ENCODE results near the gene LIN37.

Gene LIN37

DNA sequence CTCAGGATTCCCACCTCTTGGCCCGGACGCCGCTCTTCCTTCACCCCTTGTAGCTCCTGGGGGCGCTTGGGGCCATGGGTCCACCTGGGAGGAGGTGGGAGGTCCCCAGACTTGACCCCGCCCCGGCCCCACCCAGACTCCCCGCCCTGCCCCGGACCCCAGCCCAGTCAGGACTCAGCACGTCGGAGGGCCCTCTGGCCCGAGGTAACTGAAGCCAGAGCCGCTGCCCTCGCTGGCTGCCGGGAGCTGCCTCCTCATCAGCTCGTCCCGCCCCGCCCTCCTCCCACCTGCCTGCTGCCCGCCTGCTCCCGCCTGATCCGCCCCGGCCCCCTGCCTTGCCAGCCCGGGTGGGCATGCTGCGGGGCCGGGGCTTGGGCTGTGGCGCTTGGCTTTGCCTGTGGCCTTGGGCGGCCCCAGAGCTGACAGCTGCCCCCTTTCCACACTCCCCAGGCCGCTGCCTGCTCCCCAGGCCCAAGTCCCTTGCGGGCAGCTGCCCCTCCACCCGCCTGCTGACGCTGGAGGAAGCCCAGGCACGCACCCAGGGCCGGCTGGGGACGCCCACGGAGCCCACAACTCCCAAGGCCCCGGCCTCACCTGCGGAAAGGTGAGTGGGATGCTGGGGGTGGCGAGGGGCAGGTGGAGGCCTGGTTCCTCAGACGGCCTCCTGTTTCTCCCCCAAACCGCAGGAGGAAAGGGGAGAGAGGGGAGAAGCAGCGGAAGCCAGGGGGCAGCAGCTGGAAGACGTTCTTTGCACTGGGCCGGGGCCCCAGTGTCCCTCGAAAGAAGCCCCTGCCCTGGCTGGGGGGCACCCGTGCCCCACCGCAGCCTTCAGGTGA is 36.3 kb downstream of the LIN37 start:
- TF ChIP-seq SIN3A (IDR thresholded peaks at IDR 0.05; ENCODE audit: borderline replicate concordance, insufficient read depth, low read length) (no peak), FOXP2 (optimal IDR thresholded peaks at IDR 0.05; ENCODE audit: borderline replicate concordance, extremely low read depth, extremely low read length, insufficient read depth) (no peak), POLR2AphosphoS5 (IDR thresholded peaks at IDR 0.05; ENCODE audit: low read depth, low read length) (no peak), TAF1 (IDR thresholded peaks at IDR 0.05; ENCODE audit: borderline replicate concordance, insufficient read depth, low read length) (no peak)
- TF ChIP-seq, protein P1, sequence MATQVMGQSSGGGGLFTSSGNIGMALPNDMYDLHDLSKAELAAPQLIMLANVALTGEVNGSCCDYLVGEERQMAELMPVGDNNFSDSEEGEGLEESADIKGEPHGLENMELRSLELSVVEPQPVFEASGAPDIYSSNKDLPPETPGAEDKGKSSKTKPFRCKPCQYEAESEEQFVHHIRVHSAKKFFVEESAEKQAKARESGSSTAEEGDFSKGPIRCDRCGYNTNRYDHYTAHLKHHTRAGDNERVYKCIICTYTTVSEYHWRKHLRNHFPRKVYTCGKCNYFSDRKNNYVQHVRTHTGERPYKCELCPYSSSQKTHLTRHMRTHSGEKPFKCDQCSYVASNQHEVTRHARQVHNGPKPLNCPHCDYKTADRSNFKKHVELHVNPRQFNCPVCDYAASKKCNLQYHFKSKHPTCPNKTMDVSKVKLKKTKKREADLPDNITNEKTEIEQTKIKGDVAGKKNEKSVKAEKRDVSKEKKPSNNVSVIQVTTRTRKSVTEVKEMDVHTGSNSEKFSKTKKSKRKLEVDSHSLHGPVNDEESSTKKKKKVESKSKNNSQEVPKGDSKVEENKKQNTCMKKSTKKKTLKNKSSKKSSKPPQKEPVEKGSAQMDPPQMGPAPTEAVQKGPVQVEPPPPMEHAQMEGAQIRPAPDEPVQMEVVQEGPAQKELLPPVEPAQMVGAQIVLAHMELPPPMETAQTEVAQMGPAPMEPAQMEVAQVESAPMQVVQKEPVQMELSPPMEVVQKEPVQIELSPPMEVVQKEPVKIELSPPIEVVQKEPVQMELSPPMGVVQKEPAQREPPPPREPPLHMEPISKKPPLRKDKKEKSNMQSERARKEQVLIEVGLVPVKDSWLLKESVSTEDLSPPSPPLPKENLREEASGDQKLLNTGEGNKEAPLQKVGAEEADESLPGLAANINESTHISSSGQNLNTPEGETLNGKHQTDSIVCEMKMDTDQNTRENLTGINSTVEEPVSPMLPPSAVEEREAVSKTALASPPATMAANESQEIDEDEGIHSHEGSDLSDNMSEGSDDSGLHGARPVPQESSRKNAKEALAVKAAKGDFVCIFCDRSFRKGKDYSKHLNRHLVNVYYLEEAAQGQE (IDR thresholded peaks at IDR 0.05; ENCODE audit: insufficient read depth in 1 of 2, low read depth in 2 of 2, low read length in 2 of 2) = no peak

DNA sequence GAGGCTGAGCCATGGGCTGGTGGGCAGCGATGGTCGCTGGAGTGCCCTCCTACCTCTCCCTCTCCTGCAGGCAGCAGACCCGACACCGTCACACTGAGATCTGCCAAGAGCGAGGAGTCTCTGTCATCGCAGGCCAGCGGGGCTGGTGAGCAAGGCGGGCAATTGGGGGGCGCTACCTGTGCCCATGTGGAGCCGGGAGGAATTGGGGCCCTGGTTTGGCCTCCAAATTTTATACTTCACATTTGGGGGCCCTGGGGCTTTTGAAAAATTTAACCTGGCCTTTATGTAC is 36.9 kb downstream of the LIN37 start:
- no peak for TF ChIP-seq SIN3A (IDR thresholded peaks at IDR 0.05; ENCODE audit: borderline replicate concordance, insufficient read depth, low read length)
- TF ChIP-seq TAF1 (IDR thresholded peaks at IDR 0.05; ENCODE audit: borderline replicate concordance, insufficient read depth, low read length) = no peak
- TF ChIP-seq, protein P1 (IDR thresholded peaks at IDR 0.05; ENCODE audit: insufficient read depth in 1 of 2, low read depth in 2 of 2, low read length in 2 of 2) = no peak
- TF ChIP-seq POLR2AphosphoS5 (IDR thresholded peaks at IDR 0.05; ENCODE audit: low read depth, low read length) = no peak
- TF ChIP-seq FOXP2 (optimal IDR thresholded peaks at IDR 0.05; ENCODE audit: borderline replicate concordance, extremely low read depth, extremely low read length, insufficient read depth) = no peak

DNA sequence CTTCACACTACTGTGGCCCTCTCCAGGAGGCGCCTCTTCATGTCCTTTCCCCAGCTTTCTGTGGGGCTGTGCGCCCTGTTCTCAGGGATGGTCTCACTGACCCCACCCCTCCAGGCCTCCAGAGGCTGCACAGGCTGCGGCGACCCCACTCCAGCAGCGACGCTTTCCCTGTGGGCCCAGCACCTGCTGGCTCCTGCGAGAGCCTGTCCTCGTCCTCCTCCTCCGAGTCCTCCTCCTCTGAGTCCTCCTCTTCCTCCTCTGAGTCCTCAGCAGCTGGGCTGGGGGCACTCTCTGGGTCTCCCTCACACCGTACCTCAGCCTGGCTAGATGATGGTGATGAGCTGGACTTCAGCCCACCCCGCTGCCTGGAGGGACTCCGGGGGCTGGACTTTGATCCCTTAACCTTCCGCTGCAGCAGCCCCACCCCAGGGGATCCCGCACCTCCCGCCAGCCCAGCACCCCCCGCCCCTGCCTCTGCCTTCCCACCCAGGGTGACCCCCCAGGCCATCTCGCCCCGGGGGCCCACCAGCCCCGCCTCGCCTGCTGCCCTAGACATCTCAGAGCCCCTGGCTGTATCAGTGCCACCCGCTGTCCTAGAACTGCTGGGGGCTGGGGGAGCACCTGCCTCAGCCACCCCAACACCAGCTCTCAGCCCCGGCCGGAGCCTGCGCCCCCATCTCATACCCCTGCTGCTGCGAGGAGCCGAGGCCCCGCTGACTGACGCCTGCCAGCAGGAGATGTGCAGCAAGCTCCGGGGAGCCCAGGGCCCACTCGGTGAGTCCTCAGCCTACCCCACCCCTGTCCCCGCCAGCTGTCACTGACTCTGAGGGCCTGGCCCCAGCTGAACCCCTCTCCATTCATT is 38.2 kb downstream of the LIN37 start:
- TF ChIP-seq SIN3A (IDR thresholded peaks at IDR 0.05; ENCODE audit: borderline replicate concordance, insufficient read depth, low read length) (no peak), TAF1 (IDR thresholded peaks at IDR 0.05; ENCODE audit: borderline replicate concordance, insufficient read depth, low read length) (no peak)

DNA sequence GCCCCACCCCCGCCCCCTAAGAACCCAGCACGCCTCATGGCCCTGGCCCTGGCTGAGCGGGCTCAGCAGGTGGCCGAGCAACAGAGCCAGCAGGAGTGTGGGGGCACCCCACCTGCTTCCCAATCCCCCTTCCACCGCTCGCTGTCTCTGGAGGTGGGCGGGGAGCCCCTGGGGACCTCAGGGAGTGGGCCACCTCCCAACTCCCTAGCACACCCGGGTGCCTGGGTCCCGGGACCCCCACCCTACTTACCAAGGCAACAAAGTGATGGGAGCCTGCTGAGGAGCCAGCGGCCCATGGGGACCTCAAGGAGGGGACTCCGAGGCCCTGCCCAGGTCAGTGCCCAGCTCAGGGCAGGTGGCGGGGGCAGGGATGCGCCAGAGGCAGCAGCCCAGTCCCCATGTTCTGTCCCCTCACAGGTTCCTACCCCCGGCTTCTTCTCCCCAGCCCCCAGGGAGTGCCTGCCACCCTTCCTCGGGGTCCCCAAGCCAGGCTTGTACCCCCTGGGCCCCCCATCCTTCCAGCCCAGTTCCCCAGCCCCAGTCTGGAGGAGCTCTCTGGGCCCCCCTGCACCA is 38.9 kb downstream of the LIN37 start:
- TF ChIP-seq SIN3A (IDR thresholded peaks at IDR 0.05; ENCODE audit: borderline replicate concordance, insufficient read depth, low read length) (no peak), TAF1 (IDR thresholded peaks at IDR 0.05; ENCODE audit: borderline replicate concordance, insufficient read depth, low read length) (no peak), POLR2AphosphoS5 (IDR thresholded peaks at IDR 0.05; ENCODE audit: low read depth, low read length) (no peak), FOXP2 (optimal IDR thresholded peaks at IDR 0.05; ENCODE audit: borderline replicate concordance, extremely low read depth, extremely low read length, insufficient read depth) (no peak)
- TF ChIP-seq, protein P1 (IDR thresholded peaks at IDR 0.05; ENCODE audit: insufficient read depth in 1 of 2, low read depth in 2 of 2, low read length in 2 of 2) = no peak

DNA sequence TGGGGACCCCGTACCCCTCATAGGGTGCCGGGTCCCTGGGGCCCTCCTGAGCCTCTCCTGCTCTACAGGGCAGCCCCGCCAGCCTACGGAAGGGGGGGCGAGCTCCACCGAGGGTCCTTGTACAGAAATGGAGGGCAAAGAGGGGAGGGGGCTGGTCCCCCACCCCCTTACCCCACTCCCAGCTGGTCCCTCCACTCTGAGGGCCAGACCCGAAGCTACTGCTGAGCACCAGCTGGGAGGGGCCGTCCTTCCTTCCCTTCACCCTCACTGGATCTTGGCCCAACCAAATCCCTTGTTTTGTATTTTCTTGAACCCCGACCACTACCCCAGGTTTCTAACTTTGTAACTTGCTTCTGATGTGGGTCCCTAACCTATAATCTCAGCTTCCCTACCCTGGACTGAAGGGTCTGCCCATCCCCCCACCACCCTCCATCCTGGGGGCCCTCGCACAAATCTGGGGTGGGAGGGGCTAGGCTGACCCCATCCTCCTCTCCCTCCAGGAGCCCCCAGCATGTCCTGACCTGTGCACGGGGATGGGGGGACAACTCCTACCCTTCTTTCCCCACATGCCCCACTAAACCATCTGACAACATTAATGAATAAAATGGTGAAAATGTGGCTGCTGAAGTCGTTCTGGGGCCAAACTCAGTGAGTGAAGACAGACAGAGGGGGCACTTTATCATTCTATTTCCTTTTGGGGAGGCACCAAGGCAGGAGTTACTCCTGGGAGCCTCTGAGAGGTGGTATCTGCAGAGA is 40.0 kb downstream of the LIN37 start:
- TF ChIP-seq, protein P1 (IDR thresholded peaks at IDR 0.05; ENCODE audit: insufficient read depth in 1 of 2, low read depth in 2 of 2, low read length in 2 of 2) = no peak
- TF ChIP-seq TAF1 (IDR thresholded peaks at IDR 0.05; ENCODE audit: borderline replicate concordance, insufficient read depth, low read length) (no peak), SIN3A (IDR thresholded peaks at IDR 0.05; ENCODE audit: borderline replicate concordance, insufficient read depth, low read length) (no peak), FOXP2 (optimal IDR thresholded peaks at IDR 0.05; ENCODE audit: borderline replicate concordance, extremely low read depth, extremely low read length, insufficient read depth) (no peak), POLR2AphosphoS5 (IDR thresholded peaks at IDR 0.05; ENCODE audit: low read depth, low read length) (no peak)
